NB4 (cell line): ENCODE results near the gene MYLK3.
A peak's percentile ranks its signal among the peaks of the same experiment; 100 is the strongest.

Experiments
- DNase-seq: peaks from one replicate; pipeline ENCODE4 v3.0.0; 2010; ENCODE audit warnings: low read depth
- H3K4me3 ChIP-seq: one replicate; pipeline ENCODE4 v1.5.1; 2011; ENCODE audit warnings: mild to moderate bottlenecking, low read depth, low read length, moderate library complexity
- MYC ChIP-seq: IDR thresholded peaks from 2 replicates; pipeline ENCODE4 v1.6.1; 2011; ENCODE audit warnings: low read depth, low read length
- POLR2A ChIP-seq: IDR thresholded peaks from 2 replicates; pipeline ENCODE4 v1.6.1; 2011; ENCODE audit warnings: mild to moderate bottlenecking; ENCODE audit not compliant: insufficient read length; ENCODE audit errors: extremely low read depth
- TF ChIP-seq, protein P1 (sequence below): IDR thresholded peaks from 2 replicates; pipeline ENCODE4 v1.6.1; 2011; ENCODE audit warnings: low read depth, low read length
- TF ChIP-seq, protein P2 (sequence below): IDR thresholded peaks from one replicate; pipeline ENCODE4 v1.5.1; 2012; ENCODE audit warnings: low read depth, low read length

MYLK3 gene

DNA sequence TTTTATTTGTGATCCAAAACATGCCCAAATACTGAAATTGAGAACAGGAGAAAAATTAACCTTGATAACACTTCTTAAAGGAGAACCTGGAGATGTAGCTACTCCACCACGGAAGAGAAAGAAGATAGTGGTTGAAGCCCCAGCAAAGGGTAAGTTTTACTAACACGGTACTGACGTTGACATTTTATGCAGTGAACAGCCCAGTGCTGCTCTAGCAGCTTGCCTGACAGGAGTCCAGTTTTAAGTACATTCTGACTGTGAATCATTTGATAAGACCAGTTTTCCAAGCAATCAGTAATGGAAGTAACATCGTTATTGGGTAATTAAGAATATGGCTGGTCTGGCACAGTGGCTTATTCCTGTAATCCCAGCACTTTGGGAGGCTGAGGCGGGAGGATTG is 52.2 kb downstream of the MYLK3 start:
- DNase-seq = no peak
- no peak overlapping the region for H3K4me3 ChIP-seq
- TF ChIP-seq, protein P1, sequence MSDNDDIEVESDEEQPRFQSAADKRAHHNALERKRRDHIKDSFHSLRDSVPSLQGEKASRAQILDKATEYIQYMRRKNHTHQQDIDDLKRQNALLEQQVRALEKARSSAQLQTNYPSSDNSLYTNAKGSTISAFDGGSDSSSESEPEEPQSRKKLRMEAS = no peak
- no peak for TF ChIP-seq POLR2A
- no peak for TF ChIP-seq MYC
- TF ChIP-seq, protein P2, sequence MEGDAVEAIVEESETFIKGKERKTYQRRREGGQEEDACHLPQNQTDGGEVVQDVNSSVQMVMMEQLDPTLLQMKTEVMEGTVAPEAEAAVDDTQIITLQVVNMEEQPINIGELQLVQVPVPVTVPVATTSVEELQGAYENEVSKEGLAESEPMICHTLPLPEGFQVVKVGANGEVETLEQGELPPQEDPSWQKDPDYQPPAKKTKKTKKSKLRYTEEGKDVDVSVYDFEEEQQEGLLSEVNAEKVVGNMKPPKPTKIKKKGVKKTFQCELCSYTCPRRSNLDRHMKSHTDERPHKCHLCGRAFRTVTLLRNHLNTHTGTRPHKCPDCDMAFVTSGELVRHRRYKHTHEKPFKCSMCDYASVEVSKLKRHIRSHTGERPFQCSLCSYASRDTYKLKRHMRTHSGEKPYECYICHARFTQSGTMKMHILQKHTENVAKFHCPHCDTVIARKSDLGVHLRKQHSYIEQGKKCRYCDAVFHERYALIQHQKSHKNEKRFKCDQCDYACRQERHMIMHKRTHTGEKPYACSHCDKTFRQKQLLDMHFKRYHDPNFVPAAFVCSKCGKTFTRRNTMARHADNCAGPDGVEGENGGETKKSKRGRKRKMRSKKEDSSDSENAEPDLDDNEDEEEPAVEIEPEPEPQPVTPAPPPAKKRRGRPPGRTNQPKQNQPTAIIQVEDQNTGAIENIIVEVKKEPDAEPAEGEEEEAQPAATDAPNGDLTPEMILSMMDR = no peak

DNA sequence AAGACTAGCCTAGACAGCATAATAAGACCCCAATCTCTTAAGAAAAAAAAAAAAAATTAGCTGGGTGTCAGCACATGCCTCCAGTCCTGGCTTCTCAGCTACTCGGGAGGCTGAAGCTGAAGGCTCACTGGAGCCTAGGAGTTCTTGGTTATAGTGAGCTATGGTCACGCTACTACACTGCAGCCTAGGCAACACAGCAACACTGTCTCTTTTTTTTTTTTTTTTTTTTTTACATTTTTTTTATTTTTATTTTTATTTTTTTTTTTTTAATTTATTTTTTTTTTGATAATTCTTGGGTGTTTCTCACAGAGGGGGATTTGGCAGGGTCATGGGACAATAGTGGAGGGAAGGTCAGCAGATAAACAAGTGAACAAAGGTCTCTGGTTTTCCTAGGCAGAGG is 54.5 kb downstream of the MYLK3 start:
- no peak for DNase-seq
- TF ChIP-seq, protein P2 = no peak
- TF ChIP-seq MYC (no peak), POLR2A (no peak)
- TF ChIP-seq, protein P1 = no peak

GRCh38 chr16:46691726-46692125 is 56.4 kb downstream of the MYLK3 start:
- H3K4me3 ChIP-seq = peak overlapping the region; percentile 98
- TF ChIP-seq, protein P2 = no peak
- TF ChIP-seq POLR2A (no peak), MYC (no peak)
- TF ChIP-seq, protein P1 = no peak
- no peak for DNase-seq

More for the DNA sequence above, 54.5 kb downstream of the MYLK3 start:
- no peak overlapping the region for H3K4me3 ChIP-seq

DNA sequence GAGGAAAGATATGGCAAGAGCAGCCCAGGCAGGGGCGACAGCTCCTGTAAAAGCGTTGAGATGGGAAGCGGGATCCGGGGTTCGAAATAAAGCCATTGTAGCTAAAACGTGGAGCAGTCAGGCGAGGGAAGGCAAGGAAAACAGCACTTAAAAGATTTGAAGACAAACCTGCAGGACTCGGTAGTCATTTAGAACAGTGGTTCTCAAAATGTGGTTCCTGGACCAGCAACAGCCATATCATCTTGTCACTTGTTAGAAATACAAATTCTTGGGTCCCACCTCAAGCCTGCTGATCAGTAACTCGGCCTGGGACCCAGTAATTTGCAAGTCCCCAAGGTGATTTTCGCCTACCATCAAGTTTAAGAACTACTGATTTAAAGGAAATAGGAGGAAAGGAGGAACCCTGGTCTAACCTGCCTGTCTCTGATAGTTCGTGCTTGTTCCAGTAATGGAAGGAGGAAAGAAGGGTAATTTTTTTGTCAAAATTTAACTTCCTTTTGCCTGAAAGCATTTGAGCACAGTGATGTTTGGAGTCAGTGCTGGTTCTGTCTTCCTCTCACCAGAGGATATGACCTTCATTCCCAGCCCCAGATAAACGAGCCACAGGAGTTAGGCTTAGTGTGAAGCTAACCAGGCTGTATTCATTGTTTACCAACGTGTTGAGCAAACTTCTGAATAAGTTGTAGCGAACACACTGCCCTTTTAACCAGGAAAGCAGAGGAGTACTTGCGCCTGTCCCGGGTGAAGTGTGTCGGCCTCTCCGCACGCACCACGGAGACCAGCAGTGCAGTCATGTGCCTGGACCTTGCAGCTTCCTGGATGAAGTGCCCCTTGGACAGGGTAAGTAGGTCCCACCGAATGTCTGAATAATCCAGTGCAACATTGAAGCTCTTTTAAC is 57.6 kb downstream of the MYLK3 start:
- DNase-seq = peak; percentile 25
- H3K4me3 ChIP-seq = peak overlapping the region; percentile 98
- no peak for TF ChIP-seq MYC
- TF ChIP-seq, protein P1 = no peak
- TF ChIP-seq, protein P2 = no peak
- TF ChIP-seq POLR2A = no peak

GRCh38 chr16:46689365-46690280 is 58.5 kb downstream of the MYLK3 start, which contains the start of gene ORC6:
ORC6 (plus strand) TSS chr16:46689659; CDS start chr16:46689706, 47 bp downstream.
- DNase-seq = peak; percentile 98
- peak within 1 kb of the TSS; percentile 98 for H3K4me3 ChIP-seq
- TF ChIP-seq POLR2A (peak; percentile 78), MYC (peak; percentile 59)
- TF ChIP-seq, protein P2 = peak; percentile 50
- TF ChIP-seq, protein P1 = peak; percentile 67
